HEK293T (cell line): ENCODE measurements around the gene CREB5.

Experiments used
- CTCF ChIA-PET: fragments of 350-600 bp; formaldehyde crosslinking; extraction: SDS; loops from one replicate; lab custom pipeline; 2021; ENCODE audit warnings: antibody characterized with exemption, inconsistent platforms; lab: Yijun Ruan, JAX
- POLR2A ChIA-PET: fragments of 350-600 bp; formaldehyde crosslinking; extraction: SDS; loops from one replicate; lab custom pipeline; 2020; ENCODE audit warnings: antibody characterized with exemption, inconsistent platforms; lab: Yijun Ruan, JAX
- DNase-seq: peaks from one replicate; pipeline ENCODE4 v3.0.0; 2012; ENCODE audit warnings: mixed read lengths; ENCODE audit errors: extremely low spot score
- ARNT ChIP-seq: fragments of 450-650 bp; IDR thresholded peaks from 2 replicates; pipeline ENCODE4 v1.6.1; 2017; ENCODE audit warnings: mild to moderate bottlenecking
- BHLHE40 ChIP-seq: fragments of 450-650 bp; IDR thresholded peaks from 2 replicates; pipeline ENCODE4 v1.6.1; 2016; ENCODE audit warnings: mild to moderate bottlenecking, moderate library complexity, borderline replicate concordance
- CTBP1 ChIP-seq: fragments of 450-650 bp; IDR thresholded peaks from 2 replicates; pipeline ENCODE4 v1.6.1; 2016; ENCODE audit warnings: borderline replicate concordance
- ELF4 ChIP-seq: fragments of 450-650 bp; IDR thresholded peaks from 2 replicates; pipeline ENCODE4 v1.6.1; 2017; ENCODE audit warnings: antibody characterized with exemption
- FOXA1 ChIP-seq: fragments of 450-650 bp; IDR thresholded peaks from 2 replicates; pipeline ENCODE4 v1.6.1; 2016; ENCODE audit warnings: mild to moderate bottlenecking
- FOXK2 ChIP-seq: fragments of 450-650 bp; IDR thresholded peaks from 2 replicates; pipeline ENCODE4 v1.6.1; 2016; ENCODE audit warnings: mild to moderate bottlenecking
- FOXM1 ChIP-seq: fragments of 450-650 bp; IDR thresholded peaks from 2 replicates; pipeline ENCODE4 v1.6.1; 2017; ENCODE audit warnings: mild to moderate bottlenecking, borderline replicate concordance
- HDGF ChIP-seq: fragments of 450-650 bp; IDR thresholded peaks from 2 replicates; pipeline ENCODE4 v1.6.1; 2017; ENCODE audit warnings: antibody characterized with exemption, borderline replicate concordance
- L3MBTL2 ChIP-seq: fragments of 450-650 bp; conservative IDR thresholded peaks from 2 replicates; pipeline ENCODE4 v1.6.1; 2016; ENCODE audit warnings: mild to moderate bottlenecking
- LEF1 ChIP-seq: fragments of 450-650 bp; IDR thresholded peaks from 2 replicates; pipeline ENCODE4 v1.6.1; 2017; ENCODE audit warnings: mild to moderate bottlenecking, borderline replicate concordance
- NFRKB ChIP-seq: fragments of 450-650 bp; IDR thresholded peaks from 2 replicates; pipeline ENCODE4 v1.6.1; 2016; ENCODE audit warnings: mild to moderate bottlenecking, moderate library complexity
- PKNOX1 ChIP-seq: fragments of 450-650 bp; IDR thresholded peaks from 2 replicates; pipeline ENCODE4 v1.6.1; 2016
- SP1 ChIP-seq: fragments of 450-650 bp; IDR thresholded peaks from 2 replicates; pipeline ENCODE4 v1.6.1; 2017
- SUZ12 ChIP-seq: fragments of 450-650 bp; IDR thresholded peaks from 2 replicates; pipeline ENCODE4 v1.6.1; 2016; ENCODE audit warnings: mild to moderate bottlenecking
- TARDBP ChIP-seq: fragments of 450-650 bp; IDR thresholded peaks from 2 replicates; pipeline ENCODE4 v1.6.1; 2016
- ZNF384 ChIP-seq: fragments of 450-650 bp; IDR thresholded peaks from 2 replicates; pipeline ENCODE4 v1.6.1; 2016

The CREB5 gene

GRCh38 chr7:28671526-28671925, 259.2 kb downstream of the CREB5 start:
- TF ChIP-seq ELF4: no peak
- TF ChIP-seq BHLHE40: no peak
- no peak for TF ChIP-seq ZNF384
- TF ChIP-seq FOXK2: no peak
- TF ChIP-seq SUZ12: no peak
- no peak for TF ChIP-seq ARNT
- TF ChIP-seq CTBP1: no peak
- no peak for TF ChIP-seq PKNOX1
- TF ChIP-seq L3MBTL2: no peak
- TF ChIP-seq HDGF: no peak
- no peak for TF ChIP-seq LEF1
- no peak for TF ChIP-seq NFRKB
- TF ChIP-seq SP1: no peak
- TF ChIP-seq TARDBP: no peak
- no peak for TF ChIP-seq FOXM1
- no peak for TF ChIP-seq FOXA1
- ChIA-PET POLR2A (interaction anchor here (1.0 kb wide), 1 partner anchor 14 kb away, joined by 3 read pairs; no protein-coding TSS in a partner anchor), CTCF (interaction anchor here (0.6 kb wide), 1 partner anchor 45 kb away, joined by 3 read pairs; no protein-coding TSS in a partner anchor)
- no peak for DNase-seq

DNA sequence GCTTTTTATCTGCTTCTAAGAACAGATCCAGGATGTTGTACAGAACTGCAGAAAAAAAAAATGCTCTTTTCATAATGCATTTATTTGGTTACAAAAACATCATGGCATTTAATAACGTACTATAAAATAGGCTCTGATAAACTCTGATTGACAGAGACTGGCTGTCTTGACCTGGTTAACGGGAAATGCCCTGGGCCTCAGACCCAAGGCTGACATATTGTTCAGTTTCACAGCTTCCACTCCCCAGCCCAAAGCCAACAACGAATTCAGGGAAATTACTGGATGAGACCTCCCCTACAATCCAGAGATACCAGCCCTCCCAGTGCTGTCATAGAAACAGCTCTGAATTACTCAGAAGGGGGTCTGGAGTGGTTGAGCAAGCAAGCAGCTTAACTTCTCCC, 260.1 kb downstream of the CREB5 start:
- POLR2A ChIA-PET: interaction anchor here (1.0 kb wide), 1 partner anchor 14 kb away, joined by 3 read pairs; no protein-coding TSS in a partner anchor
- TF ChIP-seq LEF1 (no peak), HDGF (no peak), ZNF384 (no peak), TARDBP (no peak), FOXA1 (no peak), SUZ12 (no peak), PKNOX1 (peak; percentile 51), BHLHE40 (no peak), SP1 (no peak)
- no peak for DNase-seq
- CTCF ChIA-PET: no interaction called here

DNA sequence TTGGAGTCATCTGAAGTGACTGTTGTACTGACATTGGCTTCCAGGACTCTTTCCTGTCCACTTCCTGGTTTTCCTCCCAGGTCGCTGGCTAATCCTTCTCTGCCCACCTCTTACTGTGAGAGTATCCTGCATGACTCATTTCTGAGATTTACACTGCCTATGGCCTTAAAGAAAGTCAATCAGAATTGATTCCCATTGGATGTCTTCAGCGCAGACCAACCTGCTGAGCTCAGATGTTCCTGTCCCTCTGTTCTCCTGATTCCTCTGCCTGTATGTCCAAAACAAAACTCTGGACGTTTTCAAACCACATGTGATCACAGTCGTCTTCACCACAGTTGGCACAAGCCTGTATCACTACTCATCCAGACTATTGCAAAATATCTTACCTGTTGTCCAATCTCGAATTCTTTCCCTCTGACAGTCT, 262.1 kb downstream of the CREB5 start:
- POLR2A ChIA-PET: no interaction called here
- DNase-seq: no peak
- TF ChIP-seq LEF1 (no peak), ARNT (no peak), FOXM1 (no peak), ZNF384 (no peak), L3MBTL2 (no peak), PKNOX1 (no peak), ELF4 (no peak), FOXA1 (no peak), HDGF (no peak), CTBP1 (no peak), BHLHE40 (no peak), TARDBP (no peak), FOXK2 (no peak), SUZ12 (no peak), NFRKB (no peak), SP1 (no peak)
- CTCF ChIA-PET: interaction anchor here (0.8 kb wide), 1 partner anchor 20 kb away, joined by 3 read pairs; no protein-coding TSS in a partner anchor

DNA sequence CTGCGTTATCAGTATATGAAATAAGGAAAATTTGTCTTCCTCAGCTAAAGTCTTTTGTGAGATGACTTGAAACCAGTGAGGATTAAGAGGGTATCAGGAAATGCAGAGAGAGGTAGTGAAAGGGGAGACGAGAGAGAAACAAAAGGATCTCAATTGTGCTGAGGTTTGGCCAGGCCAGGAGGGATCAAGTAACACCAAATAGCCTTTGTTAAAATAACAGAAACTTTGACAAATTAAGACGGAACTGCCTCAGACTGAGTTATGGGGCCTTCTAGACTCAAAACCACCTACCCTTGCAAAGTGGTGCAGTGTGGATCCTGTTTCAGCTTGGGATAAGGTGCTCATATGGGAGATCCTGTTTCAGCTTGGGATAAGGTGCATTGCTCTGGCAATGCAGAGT, 263.1 kb downstream of the CREB5 start:
- CTCF ChIA-PET: interaction anchor here (0.6 kb wide), 1 partner anchor 133 kb away, joined by 7 read pairs; no protein-coding TSS in a partner anchor
- TF ChIP-seq PKNOX1 (peak; percentile 81), LEF1 (no peak)
- DNase-seq: no peak
- POLR2A ChIA-PET: interaction anchor here (1.0 kb wide), 1 partner anchor 9 kb away, joined by 5 read pairs; no protein-coding TSS in a partner anchor

- CTCF ChIA-PET: no interaction called here
- no peak for TF ChIP-seq SP1
- no peak for TF ChIP-seq HDGF
- TF ChIP-seq NFRKB: no peak
- TF ChIP-seq FOXA1: no peak
- no peak for TF ChIP-seq ZNF384
- TF ChIP-seq PKNOX1: no peak
- no peak for TF ChIP-seq CTBP1
- TF ChIP-seq LEF1: no peak
- TF ChIP-seq FOXM1: no peak
- POLR2A ChIA-PET: interaction anchor here (1.7 kb wide), 1 partner anchor 8 kb away, joined by 5 read pairs; no protein-coding TSS in a partner anchor
- DNase-seq: no peak
Measured at GRCh38 chr7:28677668-28678067, 265.4 kb downstream of the CREB5 start.
